Heart left ventricle (tissue), 16 donors: Measurements from ENCODE around the gene PRIMPOL. TPM values are rescaled to one million over a fixed set of nuclear protein-coding genes. Genes with fewer than 3 reads are reported as not detected.
"Not testable (repeated sequence)": the region's sequence is repeated elsewhere in the genome, so short reads cannot be mapped to it uniquely, and the experiment has no call there.

ENCODE experiments used
- ATAC-seq, 4 donors: fragments of 200-7000 bp; cut with Tn5 transposase; one replicate each; pipeline ENCODE4 v1.9.1; 2020 to 2022; ENCODE audit warnings: moderate library complexity in 4 of 4, mild to moderate bottlenecking in 3 of 4, moderate number of reproducible peaks in 1 of 4
- DNase-seq, 5 donors: peaks; one replicate each; pipeline ENCODE4 v3.0.0-alpha.2; 2020
- H3K27ac ChIP-seq, 12 donors: fragments of 200-600 bp; sonication (generic) in 4 of 12; one replicate each; pipeline versions ENCODE4 v1.5.0 to v1.8.0; 2016 to 2022; ENCODE audit warnings: mild to moderate bottlenecking in 2 of 12
- H3K27me3 ChIP-seq, 9 donors: fragments of 200-600 bp; sonication (generic) in 2 of 9; one replicate each; pipeline versions ENCODE4 v1.5.1 to v1.8.0; 2016 to 2022; ENCODE audit warnings: mild to moderate bottlenecking in 3 of 9
- H3K36me3 ChIP-seq, 9 donors: fragments of 200-600 bp; sonication (generic) in 2 of 9; one replicate each; pipeline versions ENCODE4 v1.5.0 to v1.8.0; 2018 to 2022; ENCODE audit warnings: mild to moderate bottlenecking in 2 of 9
- H3K4me1 ChIP-seq, 12 donors: fragments of 200-600 bp; sonication (generic) in 4 of 12; one replicate each; pipeline versions ENCODE4 v1.5.0 to v1.8.0; 2016 to 2022; ENCODE audit warnings: mild to moderate bottlenecking in 3 of 12
- H3K4me3 ChIP-seq, 12 donors: fragments of 200-600 bp; sonication (generic) in 4 of 12; one replicate each; pipeline versions ENCODE4 v1.5.0 to v1.8.0; 2017 to 2022; ENCODE audit warnings: mild to moderate bottlenecking in 9 of 12, moderate library complexity in 4 of 12
- H3K9me3 ChIP-seq, 12 donors: fragments of 200-600 bp; sonication (generic) in 4 of 12; one replicate each; pipeline versions ENCODE4 v1.5.0 to v1.8.0; 2016 to 2022; ENCODE audit warnings: mild to moderate bottlenecking in 1 of 12
- POLR2A ChIP-seq, 2 donors: fragments of 450-650 bp; IDR thresholded peaks; one replicate each; pipeline ENCODE4 v1.6.1; 2017; ENCODE audit warnings: antibody characterized with exemption in 2 of 2, mild to moderate bottlenecking in 2 of 2, moderate library complexity in 2 of 2
- WGBS, 4 donors: extraction: QIAGEN DNeasy Blood & Tissue Kit in 2 of 4; methylation state at CpG; one replicate each; pipeline versions ENCODE4 v1.1.5 to v1.1.7; 2013 to 2018; 5-methylcytosine and 5-hydroxymethylcytosine counted together
- intact Hi-C, 10 donors: fragments of 100-400 bp; cut with DNase I; formaldehyde crosslinking; loops; one replicate each; pipeline versions ENCODE4 v1.11.1 to v1.14.2; 2022
- polyA plus RNA-seq, 2 donors: library from polyadenylated mRNA; stranded (reverse); fragments of 200-250 nt; gene quantifications; one replicate each; pipeline ENCODE4 v1.2.3, GENCODE V29; 2013
- total RNA-seq, 9 donors: library from RNA; depleted of rRNA in 2 of 9; stranded (reverse); fragments of >200 nt in 2 of 9; fragmentation: NEBNext Ultra II Directional in 3 of 9; extraction: Animal tissue kit (Norgen Biotek cat#: 25700) in 3 of 9; gene quantifications; one replicate each; pipeline versions ENCODE4 v1.1.0 to v1.2.4, GENCODE V29; 2016 to 2023
- TF ChIP-seq, protein P1 (sequence below), 12 donors: fragments of 200-600 bp; sonication (generic) in 4 of 12; IDR thresholded peaks; one replicate each; pipeline versions ENCODE4 v1.5.0 to v1.8.0; 2018 to 2022; ENCODE audit warnings: antibody characterized with exemption in 12 of 12, mild to moderate bottlenecking in 5 of 12
- donor health status: ischemic (EF 13 %, LVEDD 7.1; RV severe dilation, severe dysfunction).
- donor health status: healthy with polysubstance abuse.
- donor health status: DM: no; HTN: yes; CAD: no.
- donor health status: DM: no; HTN: no; CAD: no.
- donor health status: ischemic (EF 25% LVEDD 6.9; RV normal size, moderate dysfunction).
- donor health status: ischemic (EF 25% LVEDD 5.7; RV mildly dilated, moderate dysfunction).
- donor health status: healthy.
- donor health status: DM: yes; HTN: yes; CAD: no.
- donor health status: ischemic (EF 35%, LVEDD 5.7; RV mildly dilated, moderate dysfunction).
- donor health status: nonischemic (EF 11% LVEDD 7.7; RV severe dilation, severe dysfunction).
- donor health status: DM: yes; HTN: yes; CAD: no.
- donor health status: PGD.
- donor health status: ischemic (EF 29% LVEDD 5.4; RV normal size, mild dysfunction).
- donor health status: nonischemic (EF 23%, LVEDD 6.1; RV moderate dilation, normal function).

The PRIMPOL gene
- total and polyA plus RNA-seq, 11 donors = 5.2 to 24.8 (median 10.6) TPM

DNA sequence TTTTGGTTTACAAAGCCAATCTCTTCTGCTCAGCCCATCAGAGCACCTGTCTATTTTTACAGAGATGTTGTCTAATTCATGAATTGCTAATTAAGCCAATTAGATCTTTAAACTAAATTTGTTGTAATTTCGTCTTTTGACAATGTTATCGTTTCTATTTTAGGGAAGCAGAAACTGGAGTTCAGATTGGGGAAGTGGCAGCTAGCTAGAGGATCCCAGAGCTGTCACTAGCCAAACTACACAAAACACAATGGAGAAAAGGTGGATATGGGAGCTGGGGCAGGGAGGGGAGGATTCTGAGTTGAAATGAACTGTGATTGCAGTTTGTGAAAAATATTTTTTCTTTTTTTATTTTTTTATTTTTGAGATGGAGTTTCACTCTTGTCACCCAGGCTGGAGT, 36.1 kb upstream of the PRIMPOL start:
- intact Hi-C loops = no loop called here
- Histone ChIP-seq H3K4me3 (no peak overlapping the region), H3K9me3 (peaks cover 0 to 14% (median 6%) of the 10 kb centered on the region in 12 donors), H3K36me3 (no peaks in the 10 kb centered on the region), H3K27me3 (no peaks in the 10 kb centered on the region), H3K27ac (no peak overlapping the region), H3K4me1 (peaks cover 0 to 9% (median 0%) of the 10 kb centered on the region in 12 donors)
- ATAC-seq (no peak), DNase-seq (no peak)
- WGBS, 4 donors = 63 to 93% (median 80%) methylated on average over 2 of the region's 2 CpGs
- no peak for TF ChIP-seq POLR2A (IDR thresholded peaks at IDR 0.05)
- TF ChIP-seq, protein P1, sequence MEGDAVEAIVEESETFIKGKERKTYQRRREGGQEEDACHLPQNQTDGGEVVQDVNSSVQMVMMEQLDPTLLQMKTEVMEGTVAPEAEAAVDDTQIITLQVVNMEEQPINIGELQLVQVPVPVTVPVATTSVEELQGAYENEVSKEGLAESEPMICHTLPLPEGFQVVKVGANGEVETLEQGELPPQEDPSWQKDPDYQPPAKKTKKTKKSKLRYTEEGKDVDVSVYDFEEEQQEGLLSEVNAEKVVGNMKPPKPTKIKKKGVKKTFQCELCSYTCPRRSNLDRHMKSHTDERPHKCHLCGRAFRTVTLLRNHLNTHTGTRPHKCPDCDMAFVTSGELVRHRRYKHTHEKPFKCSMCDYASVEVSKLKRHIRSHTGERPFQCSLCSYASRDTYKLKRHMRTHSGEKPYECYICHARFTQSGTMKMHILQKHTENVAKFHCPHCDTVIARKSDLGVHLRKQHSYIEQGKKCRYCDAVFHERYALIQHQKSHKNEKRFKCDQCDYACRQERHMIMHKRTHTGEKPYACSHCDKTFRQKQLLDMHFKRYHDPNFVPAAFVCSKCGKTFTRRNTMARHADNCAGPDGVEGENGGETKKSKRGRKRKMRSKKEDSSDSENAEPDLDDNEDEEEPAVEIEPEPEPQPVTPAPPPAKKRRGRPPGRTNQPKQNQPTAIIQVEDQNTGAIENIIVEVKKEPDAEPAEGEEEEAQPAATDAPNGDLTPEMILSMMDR (IDR thresholded peaks at IDR 0.05) = no peak

DNA sequence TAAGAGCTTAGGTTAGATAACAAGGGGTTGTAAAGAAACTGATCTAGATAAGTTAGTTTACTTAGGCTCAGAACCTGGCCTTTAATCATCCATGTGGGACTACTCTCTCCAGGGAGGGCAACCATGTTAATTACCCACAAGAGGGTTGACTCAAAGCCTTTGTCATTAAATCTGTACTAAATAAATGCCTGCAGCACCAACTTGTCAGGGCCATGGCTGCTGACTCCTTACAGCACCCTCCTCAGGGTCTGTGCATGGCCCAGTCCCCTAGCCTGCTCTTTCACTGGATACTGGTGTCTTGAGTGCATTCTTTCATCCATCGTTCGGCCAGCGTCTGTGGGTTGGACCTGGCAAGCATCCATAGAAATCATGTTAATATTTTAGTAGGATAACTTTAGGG, 35.0 kb upstream of the PRIMPOL start:
- Histone ChIP-seq H3K36me3 (no peaks in the 10 kb centered on the region), H3K27ac (no peak overlapping the region), H3K4me1 (peaks cover 0 to 9% (median 0%) of the 10 kb centered on the region in 12 donors), H3K4me3 (no peak overlapping the region), H3K9me3 (peaks cover 0 to 14% (median 6%) of the 10 kb centered on the region in 12 donors), H3K27me3 (no peaks in the 10 kb centered on the region)
- intact Hi-C loops = no loop called here
- TF ChIP-seq POLR2A (IDR thresholded peaks at IDR 0.05) = no peak
- TF ChIP-seq, protein P1 (IDR thresholded peaks at IDR 0.05) = no peak
- WGBS, 4 donors = 94 to 98% (median 96%) methylated on average over 3 of the region's 3 CpGs
- no peak for ATAC-seq
- no peak for DNase-seq

DNA sequence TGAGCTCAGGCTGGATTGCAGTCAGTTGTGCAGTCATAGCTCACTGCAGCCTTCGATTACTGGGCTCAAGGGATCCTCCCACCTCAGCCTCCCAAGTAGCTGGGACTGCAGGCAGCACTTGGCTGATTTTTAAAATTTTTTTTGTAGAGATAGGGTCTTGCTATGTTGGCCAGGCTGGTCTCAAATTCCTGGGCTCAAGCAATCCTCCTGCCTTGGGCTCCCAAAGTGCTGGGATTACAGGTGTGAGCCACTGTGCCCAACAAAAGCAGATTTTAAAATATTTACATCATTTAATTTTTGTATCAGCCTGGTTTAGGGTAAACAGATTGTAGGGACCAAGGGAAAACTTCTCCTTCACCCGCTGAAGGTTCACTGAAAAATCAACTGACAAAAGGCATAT, 33.4 kb upstream of the PRIMPOL start:
- H3K36me3 ChIP-seq, ATAC-seq, H3K27me3 ChIP-seq, H3K27ac ChIP-seq, intact Hi-C loops, DNase-seq, H3K4me1 ChIP-seq, H3K4me3 ChIP-seq: not testable (repeated sequence)
- WGBS, 4 donors = 73 to 88% (median 81%) methylated on average over 2 of the region's 2 CpGs
- peaks cover 0 to 14% (median 6%) of the 10 kb centered on the region in 12 donors for H3K9me3 ChIP-seq

DNA sequence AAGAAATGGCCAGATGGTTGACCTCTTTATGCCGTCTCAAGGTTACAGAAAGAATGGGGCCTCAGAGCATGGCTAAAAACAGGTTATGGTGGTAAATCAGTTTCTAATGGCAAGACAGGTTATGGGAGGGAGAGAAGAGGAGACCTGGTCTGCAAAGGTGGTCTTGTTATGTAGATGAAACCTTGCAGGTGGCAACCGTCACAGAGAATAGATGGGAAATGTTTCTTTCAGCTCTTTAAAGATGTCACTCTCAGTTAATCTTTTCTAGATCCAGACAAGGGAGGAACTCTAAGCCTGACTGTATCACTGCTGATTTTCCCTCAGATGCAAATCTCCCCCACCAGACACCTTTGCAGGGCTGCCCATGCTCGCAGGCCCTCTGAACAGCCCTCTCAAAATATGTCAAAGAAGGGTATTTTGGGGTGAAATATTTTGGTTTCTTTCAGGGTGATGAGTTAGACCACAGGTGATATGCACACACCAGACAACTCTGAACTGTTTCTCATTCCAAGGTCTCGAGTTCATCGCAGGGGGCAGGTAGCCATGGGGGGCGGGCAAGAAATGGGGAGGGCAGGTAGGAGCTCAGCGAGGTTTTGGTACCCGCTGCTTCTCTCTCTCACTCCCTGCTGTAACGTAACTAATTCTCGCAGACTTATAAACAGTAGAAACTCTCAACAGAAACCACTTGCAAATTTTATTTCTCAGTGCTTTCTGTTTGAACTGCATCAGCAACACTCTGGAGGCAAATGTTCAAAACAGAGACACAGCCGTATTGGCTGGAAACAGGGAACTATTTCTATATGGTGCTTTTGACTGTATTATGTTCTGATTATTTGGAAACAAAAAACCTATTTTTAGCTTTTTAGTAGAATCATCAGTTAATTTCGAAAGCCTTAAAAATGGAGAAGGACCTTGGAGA, 32.6 kb upstream of the PRIMPOL start:
- DNase-seq (no peak), ATAC-seq (no peak)
- peaks cover 0 to 9% (median 0%) of the 10 kb centered on the region in 12 donors for H3K4me1 ChIP-seq
- intact Hi-C loops = no loop called here
- H3K27me3 ChIP-seq = no peaks in the 10 kb centered on the region
- WGBS, 4 donors = 83 to 91% (median 89%) methylated on average over 12 of the region's 12 CpGs
- H3K36me3 ChIP-seq = no peaks in the 10 kb centered on the region
- no peak overlapping the region for H3K27ac ChIP-seq
- peaks cover 0 to 14% (median 6%) of the 10 kb centered on the region in 12 donors for H3K9me3 ChIP-seq
- no peak for TF ChIP-seq POLR2A (IDR thresholded peaks at IDR 0.05)
- TF ChIP-seq, protein P1 (IDR thresholded peaks at IDR 0.05) = no peak
- H3K4me3 ChIP-seq = no peak overlapping the region
